ENCODE measurements around the gene BARHL2. TPM values are rescaled to one million over a fixed set of nuclear protein-coding genes. Genes with fewer than 3 reads are reported as not detected.

The BARHL2 gene
- total and polyA plus RNA-seq, 8 donors: not detected

DNA sequence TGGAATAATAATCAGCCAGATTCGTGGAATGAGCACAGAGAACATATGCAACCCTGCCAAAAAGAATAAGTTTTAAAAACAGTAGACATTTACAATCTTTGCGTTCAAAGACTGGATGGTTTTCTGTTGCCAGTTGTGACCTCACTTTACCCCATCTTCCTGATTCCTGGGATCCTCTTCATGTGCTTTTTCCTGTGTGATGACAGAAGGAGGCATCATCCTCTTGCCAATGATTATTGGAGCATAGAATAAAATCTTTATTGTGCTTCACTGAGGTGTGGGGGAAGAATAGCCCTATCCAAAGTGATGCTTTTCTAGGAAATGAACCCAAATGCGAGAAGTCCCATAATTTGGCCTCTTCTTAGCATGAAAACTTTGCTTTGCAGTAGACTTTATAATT is 15.0 kb upstream of the BARHL2 start:
- peaks cover 4 to 12% of the 10 kb centered on the region in 2 donors for H3K4me1 ChIP-seq

DNA sequence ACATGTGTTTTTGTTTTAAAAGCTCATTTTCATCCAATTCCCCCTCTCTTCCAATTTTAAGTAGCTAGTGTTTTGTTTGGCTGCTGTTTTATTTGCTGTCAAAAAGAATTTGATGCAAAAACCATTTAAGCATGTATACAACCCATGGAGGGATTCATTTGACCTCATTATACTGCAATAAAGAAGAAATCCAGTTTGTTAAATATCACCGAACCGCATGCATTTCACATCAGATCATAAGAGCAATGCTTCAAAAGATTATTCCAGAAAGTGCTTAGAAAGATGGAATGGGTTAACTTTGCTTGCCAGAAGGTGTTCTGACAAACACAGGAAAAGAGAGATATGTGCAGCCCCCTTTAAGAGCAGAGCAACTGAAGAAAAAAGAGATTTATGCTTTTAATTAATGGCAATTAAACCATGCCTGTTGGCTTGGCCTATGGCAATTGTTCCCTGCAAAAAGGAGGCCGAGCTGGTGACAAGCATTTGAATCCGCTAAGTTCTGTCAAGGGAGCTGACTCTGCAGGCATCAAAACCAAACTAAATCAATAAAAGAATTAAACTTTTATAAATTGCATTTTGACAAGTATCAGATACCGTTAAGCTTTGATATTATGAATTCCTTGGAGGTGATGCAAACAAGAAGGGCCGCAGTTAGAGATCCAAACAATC is 14.4 kb upstream of the BARHL2 start:
- ATAC-seq (no peak), DNase-seq (no peak)
- peaks cover 4 to 12% of the 10 kb centered on the region in 2 donors for H3K4me1 ChIP-seq
- no peak overlapping the region for H3K27ac ChIP-seq
- no peaks in the 10 kb centered on the region for H3K36me3 ChIP-seq
- H3K4me3 ChIP-seq: no peak overlapping the region
- intact Hi-C loops (cut with DNase I): no loop called here
- no peaks in the 10 kb centered on the region for H3K9me3 ChIP-seq
- TF ChIP-seq, protein P1, sequence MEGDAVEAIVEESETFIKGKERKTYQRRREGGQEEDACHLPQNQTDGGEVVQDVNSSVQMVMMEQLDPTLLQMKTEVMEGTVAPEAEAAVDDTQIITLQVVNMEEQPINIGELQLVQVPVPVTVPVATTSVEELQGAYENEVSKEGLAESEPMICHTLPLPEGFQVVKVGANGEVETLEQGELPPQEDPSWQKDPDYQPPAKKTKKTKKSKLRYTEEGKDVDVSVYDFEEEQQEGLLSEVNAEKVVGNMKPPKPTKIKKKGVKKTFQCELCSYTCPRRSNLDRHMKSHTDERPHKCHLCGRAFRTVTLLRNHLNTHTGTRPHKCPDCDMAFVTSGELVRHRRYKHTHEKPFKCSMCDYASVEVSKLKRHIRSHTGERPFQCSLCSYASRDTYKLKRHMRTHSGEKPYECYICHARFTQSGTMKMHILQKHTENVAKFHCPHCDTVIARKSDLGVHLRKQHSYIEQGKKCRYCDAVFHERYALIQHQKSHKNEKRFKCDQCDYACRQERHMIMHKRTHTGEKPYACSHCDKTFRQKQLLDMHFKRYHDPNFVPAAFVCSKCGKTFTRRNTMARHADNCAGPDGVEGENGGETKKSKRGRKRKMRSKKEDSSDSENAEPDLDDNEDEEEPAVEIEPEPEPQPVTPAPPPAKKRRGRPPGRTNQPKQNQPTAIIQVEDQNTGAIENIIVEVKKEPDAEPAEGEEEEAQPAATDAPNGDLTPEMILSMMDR (IDR thresholded peaks at IDR 0.05): no peak
- H3K27me3 ChIP-seq: peaks cover 75 to 99% of the 10 kb centered on the region in 2 donors

More for the DNA sequence above, 15.0 kb upstream of the BARHL2 start:
- no peak overlapping the region for H3K4me3 ChIP-seq
- TF ChIP-seq, protein P1 (IDR thresholded peaks at IDR 0.05): no peak
- no peaks in the 10 kb centered on the region for H3K9me3 ChIP-seq
- no peak overlapping the region for H3K27ac ChIP-seq
- DNase-seq (no peak), ATAC-seq (no peak)
- H3K27me3 ChIP-seq: peaks cover 69 to 99% of the 10 kb centered on the region in 2 donors
- no peaks in the 10 kb centered on the region for H3K36me3 ChIP-seq
- intact Hi-C loops (cut with DNase I): no loop called here

DNA sequence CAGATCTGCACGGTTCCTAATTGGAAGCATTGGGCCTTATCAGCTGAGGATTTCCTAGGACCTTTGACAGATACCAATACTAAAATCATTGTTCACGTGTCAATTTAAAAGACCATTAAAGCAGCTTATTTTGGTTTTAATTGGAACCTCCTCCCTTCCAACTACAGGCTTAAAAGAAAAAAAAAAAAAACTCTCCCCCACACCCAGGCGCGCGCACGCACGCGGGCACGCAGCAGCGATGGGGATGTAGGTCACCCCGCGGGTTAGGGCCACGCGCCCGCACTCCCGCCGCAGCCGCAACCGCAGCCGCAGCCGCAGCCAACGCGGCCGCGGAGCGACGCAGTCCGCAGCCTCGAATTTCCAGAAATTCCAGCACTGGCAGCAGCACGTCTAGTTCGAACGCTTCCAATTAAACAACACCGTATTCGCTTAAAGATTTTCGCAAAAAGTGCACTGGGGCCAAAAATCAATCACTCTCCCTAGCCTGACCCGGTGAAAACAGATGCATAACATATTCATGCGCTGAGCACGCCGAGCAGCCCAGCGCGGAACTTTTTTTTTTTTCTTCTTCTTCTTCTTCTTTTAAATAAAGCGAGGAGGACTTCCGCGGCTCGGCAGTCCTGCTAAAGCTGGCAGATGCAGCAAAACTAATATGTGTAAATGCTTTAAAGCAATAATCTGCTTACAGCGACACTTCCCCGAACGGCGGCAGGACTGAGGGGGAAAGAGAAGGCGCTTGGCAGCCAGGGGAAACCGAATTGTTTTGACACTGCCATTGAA is 13.3 kb upstream of the BARHL2 start:
- H3K9me3 ChIP-seq: no peaks in the 10 kb centered on the region
- TF ChIP-seq, protein P1 (IDR thresholded peaks at IDR 0.05): no peak
- peaks cover 4 to 16% of the 10 kb centered on the region in 2 donors for H3K4me1 ChIP-seq
- intact Hi-C loops (cut with DNase I): no loop called here
- peaks cover 84 to 99% of the 10 kb centered on the region in 2 donors for H3K27me3 ChIP-seq
- H3K36me3 ChIP-seq: no peaks in the 10 kb centered on the region
- H3K27ac ChIP-seq: no peak overlapping the region
- no peak for ATAC-seq
- DNase-seq: peak in 1 of 4 donors; percentile 54
- H3K4me3 ChIP-seq: no peak overlapping the region

DNA sequence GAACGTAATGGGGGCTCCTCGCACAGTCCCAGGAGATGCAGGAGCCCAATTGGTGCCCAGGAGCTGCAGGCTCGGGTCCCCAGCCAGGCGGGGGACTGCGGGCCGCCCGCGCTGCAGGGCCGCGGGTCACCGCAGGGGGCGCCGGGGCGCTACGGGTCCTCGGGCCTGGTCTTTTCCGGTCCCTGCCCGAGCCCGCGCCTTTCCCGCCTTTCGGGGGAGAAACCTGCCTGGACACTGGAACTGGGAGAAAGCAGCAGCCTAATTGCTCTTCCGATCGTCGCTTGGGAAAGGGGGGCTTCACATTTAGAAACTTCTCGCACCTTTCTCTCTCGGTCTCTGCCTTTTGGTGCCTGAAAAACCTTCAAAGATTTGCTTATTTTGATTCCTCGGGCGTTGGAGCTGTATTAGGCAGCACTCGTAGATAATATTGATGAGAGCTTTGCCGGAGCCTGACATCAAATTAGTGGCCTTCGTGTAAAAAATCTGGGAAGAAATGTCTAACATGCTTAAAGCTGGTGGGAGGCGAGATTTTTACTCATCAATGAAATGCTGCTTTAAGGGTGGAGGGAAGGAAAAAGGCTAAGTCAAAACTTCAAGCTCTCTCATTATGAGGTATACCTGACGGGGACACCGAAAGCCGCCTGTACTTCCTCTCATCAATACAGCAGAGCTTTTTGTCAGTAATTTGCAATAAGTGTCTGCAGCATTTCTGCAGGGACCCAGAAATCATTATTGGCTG is 12.6 kb upstream of the BARHL2 start:
- TF ChIP-seq, protein P1 (IDR thresholded peaks at IDR 0.05): no peak
- H3K27me3 ChIP-seq: peaks cover 90 to 100% of the 10 kb centered on the region in 2 donors
- no peaks in the 10 kb centered on the region for H3K36me3 ChIP-seq
- H3K9me3 ChIP-seq: no peaks in the 10 kb centered on the region
- peak in 1 of 4 donors; percentile 73 for DNase-seq
- intact Hi-C loops (cut with DNase I): no loop called here
- H3K4me1 ChIP-seq: peaks cover 4 to 23% of the 10 kb centered on the region in 2 donors
- H3K27ac ChIP-seq: no peak overlapping the region
- ATAC-seq: no peak
- no peak overlapping the region for H3K4me3 ChIP-seq
